Measurements from ENCODE around the gene TKTL1. TPM values are rescaled to one million over a fixed set of nuclear protein-coding genes. Genes with fewer than 3 reads are reported as not detected.

Gene TKTL1
- total RNA-seq, 1 donor from 2014 or later: not detected

DNA sequence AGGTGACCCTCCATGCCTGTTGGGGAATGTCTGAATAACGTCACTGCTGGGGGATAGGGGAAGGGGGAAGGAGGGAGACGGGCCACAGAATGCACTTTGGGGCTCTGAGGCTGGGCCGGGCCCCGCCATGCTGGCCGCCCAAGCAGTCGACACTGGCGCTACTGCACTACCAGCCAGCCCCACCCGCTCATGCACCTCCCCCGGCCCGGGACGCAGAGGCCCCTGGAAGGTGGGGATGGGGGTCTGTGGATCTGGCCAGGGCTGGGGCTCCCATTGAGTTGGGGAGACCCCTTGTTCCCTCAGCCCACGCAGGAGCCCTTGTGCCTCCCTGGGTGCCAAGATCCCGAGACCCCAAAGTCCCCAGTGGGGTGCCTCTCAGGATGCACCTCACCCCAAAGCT is 61.0 kb downstream of the TKTL1 start:
- no peak for DNase-seq (ENCODE audit: low read depth)
- Histone ChIP-seq H3K36me3 (ENCODE audit: control insufficient read depth, insufficient read depth, low read length) (peaks cover 42% of the 10 kb centered on the region), H3K4me3 (ENCODE audit: low read depth, low read length) (no peak overlapping the region), H3K27me3 (ENCODE audit: control insufficient read depth, insufficient read depth, low read length) (no peaks in the 10 kb centered on the region)
- no peak for FAIRE-seq
- TF ChIP-seq, protein P1, sequence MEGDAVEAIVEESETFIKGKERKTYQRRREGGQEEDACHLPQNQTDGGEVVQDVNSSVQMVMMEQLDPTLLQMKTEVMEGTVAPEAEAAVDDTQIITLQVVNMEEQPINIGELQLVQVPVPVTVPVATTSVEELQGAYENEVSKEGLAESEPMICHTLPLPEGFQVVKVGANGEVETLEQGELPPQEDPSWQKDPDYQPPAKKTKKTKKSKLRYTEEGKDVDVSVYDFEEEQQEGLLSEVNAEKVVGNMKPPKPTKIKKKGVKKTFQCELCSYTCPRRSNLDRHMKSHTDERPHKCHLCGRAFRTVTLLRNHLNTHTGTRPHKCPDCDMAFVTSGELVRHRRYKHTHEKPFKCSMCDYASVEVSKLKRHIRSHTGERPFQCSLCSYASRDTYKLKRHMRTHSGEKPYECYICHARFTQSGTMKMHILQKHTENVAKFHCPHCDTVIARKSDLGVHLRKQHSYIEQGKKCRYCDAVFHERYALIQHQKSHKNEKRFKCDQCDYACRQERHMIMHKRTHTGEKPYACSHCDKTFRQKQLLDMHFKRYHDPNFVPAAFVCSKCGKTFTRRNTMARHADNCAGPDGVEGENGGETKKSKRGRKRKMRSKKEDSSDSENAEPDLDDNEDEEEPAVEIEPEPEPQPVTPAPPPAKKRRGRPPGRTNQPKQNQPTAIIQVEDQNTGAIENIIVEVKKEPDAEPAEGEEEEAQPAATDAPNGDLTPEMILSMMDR (IDR thresholded peaks at IDR 0.05; ENCODE audit: insufficient read depth, low read length, severe bottlenecking): no peak

DNA sequence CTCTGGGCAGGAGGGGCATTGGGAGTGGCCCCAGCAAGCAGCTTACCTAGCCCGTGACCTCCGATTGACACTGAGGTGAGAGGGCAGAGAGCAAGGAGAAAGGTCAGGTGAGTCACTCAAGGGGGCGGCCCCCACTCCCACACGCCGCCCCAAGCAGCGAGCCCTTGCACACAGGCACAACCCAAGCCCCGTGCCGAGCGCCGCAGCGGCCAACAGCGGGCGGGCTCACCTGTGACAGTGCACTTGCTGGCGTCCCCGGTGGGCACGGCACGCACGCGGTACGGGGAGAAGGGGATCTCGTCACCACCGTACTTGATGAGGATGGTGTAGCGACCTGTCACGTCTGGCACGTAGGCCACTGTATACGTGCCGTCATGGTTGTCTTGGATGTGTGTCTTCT is 61.6 kb downstream of the TKTL1 start:
- TF ChIP-seq, protein P1 (IDR thresholded peaks at IDR 0.05; ENCODE audit: insufficient read depth, low read length, severe bottlenecking): no peak
- DNase-seq (ENCODE audit: low read depth) (no peak), FAIRE-seq (no peak)
- Histone ChIP-seq H3K27me3 (ENCODE audit: control insufficient read depth, insufficient read depth, low read length) (no peaks in the 10 kb centered on the region), H3K36me3 (ENCODE audit: control insufficient read depth, insufficient read depth, low read length) (peaks cover 44% of the 10 kb centered on the region), H3K4me3 (ENCODE audit: low read depth, low read length) (no peak overlapping the region)

DNA sequence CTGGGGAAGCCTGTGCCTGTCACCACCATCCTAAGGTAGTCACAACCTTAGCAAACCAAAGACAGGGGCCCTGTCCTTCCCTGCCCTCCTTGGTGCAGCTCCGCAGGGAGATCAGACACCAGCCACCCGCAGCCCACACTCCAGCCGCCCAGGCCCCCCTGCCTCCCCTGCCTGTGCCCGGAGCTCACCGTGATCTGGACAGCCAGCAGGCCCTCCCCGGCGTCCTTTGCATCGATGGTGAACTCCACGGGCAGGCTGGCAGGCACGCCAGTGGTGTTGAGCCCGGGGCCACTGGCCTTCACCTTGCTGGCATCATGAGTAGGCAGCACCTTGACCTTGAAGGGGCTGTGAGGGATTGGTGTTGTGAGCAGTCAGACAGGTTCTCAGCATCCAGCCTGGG is 62.4 kb downstream of the TKTL1 start:
- TF ChIP-seq, protein P1 (IDR thresholded peaks at IDR 0.05; ENCODE audit: insufficient read depth, low read length, severe bottlenecking): no peak
- no peaks in the 10 kb centered on the region for H3K27me3 ChIP-seq (ENCODE audit: control insufficient read depth, insufficient read depth, low read length)
- H3K4me3 ChIP-seq (ENCODE audit: low read depth, low read length): no peak overlapping the region
- DNase-seq (ENCODE audit: low read depth): no peak
- FAIRE-seq: no peak
- H3K36me3 ChIP-seq (ENCODE audit: control insufficient read depth, insufficient read depth, low read length): peaks cover 48% of the 10 kb centered on the region

DNA sequence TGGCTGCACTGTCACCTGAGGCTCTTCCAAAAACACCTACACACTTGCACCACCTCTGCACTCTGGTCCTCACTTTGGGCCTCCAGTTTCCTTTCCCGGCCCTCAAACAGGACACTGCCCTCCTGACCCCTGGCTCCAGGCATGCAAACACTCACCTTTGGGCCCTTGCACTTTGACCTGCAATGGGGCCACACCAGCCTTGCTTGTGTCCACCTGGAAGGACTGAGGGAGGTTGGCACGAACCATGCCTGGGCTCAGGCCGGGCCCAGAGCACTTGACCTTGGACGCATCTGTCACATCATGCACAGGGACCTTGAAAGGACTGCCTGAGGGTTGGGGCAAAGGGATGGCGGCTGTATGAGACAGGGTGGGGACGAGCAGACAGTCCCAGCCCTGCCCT is 63.2 kb downstream of the TKTL1 start:
- TF ChIP-seq, protein P1 (IDR thresholded peaks at IDR 0.05; ENCODE audit: insufficient read depth, low read length, severe bottlenecking): no peak
- DNase-seq (ENCODE audit: low read depth) (no peak), FAIRE-seq (no peak)
- Histone ChIP-seq H3K27me3 (ENCODE audit: control insufficient read depth, insufficient read depth, low read length) (no peaks in the 10 kb centered on the region), H3K36me3 (ENCODE audit: control insufficient read depth, insufficient read depth, low read length) (peaks cover 48% of the 10 kb centered on the region), H3K4me3 (ENCODE audit: low read depth, low read length) (no peak overlapping the region)

DNA sequence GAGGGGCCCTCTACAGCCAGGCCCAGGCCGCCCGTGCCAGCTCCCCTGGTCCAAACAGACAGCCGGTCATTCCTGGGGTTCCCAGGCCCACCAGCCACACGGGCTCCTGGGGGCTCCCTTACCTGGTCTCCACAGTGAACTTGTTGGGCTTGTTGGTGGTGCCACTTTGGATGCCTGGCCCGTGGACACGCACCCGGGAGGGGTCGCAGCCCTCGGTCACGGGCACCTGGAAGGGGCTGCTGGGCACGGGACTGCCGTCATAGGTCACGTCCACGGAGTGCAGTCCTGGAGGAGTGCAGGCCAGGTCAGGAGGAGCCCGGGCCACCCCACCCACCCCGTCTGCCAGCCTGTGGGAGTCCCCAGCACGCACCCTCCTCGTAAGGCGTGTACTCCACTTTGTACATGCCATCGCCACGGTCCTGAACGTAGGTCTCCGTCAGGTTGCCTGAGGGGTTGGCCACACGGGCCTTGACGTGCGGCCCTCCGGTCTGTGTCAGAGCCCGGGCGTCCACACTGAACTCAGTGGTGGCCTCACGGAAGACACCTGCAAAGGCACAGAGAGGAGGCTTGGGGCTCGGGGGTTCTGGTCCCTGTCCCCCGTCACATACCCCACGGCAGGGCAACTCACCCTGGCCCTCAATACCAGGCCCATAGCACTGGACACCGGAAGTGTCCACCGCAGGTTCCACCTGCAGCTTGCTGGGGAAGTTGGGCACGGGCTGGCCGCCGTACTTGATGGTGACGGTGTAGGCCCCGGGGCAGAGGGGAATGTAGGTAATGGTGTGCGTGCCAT is 64.0 kb downstream of the TKTL1 start:
- Histone ChIP-seq H3K36me3 (ENCODE audit: control insufficient read depth, insufficient read depth, low read length) (peaks cover 51% of the 10 kb centered on the region), H3K4me3 (ENCODE audit: low read depth, low read length) (no peak overlapping the region), H3K27me3 (ENCODE audit: control insufficient read depth, insufficient read depth, low read length) (no peaks in the 10 kb centered on the region)
- TF ChIP-seq, protein P1 (IDR thresholded peaks at IDR 0.05; ENCODE audit: insufficient read depth, low read length, severe bottlenecking): no peak
- no peak for DNase-seq (ENCODE audit: low read depth)
- FAIRE-seq: no peak
